HG03460 (cell line): ENCODE data around the gene TRAK1.

Source experiments
- ATAC-seq: cut with Tn5 transposase; IDR thresholded peaks from one replicate; pipeline ENCODE4 v1.9.1; 2021; ENCODE audit not compliant: unreplicated experiment

TRAK1 gene

GRCh38 chr3:42175386-42176240, 84.5 kb downstream of the TRAK1 start:
- no peak for ATAC-seq

- ATAC-seq: no peak
Measured at GRCh38 chr3:42176242-42177034, 85.3 kb downstream of the TRAK1 start.

- no peak for ATAC-seq
Measured at GRCh38 chr3:42177068-42177800, 86.1 kb downstream of the TRAK1 start.

GRCh38 chr3:42177801-42178150, 86.6 kb downstream of the TRAK1 start:
- no peak for ATAC-seq

- ATAC-seq: no peak
Measured at GRCh38 chr3:42179110-42179725, 88.1 kb downstream of the TRAK1 start.

- no peak for ATAC-seq
Measured at GRCh38 chr3:42180901-42181300, 89.7 kb downstream of the TRAK1 start.

GRCh38 chr3:42182555-42182954, 91.4 kb downstream of the TRAK1 start:
- ATAC-seq: no peak

- no peak for ATAC-seq
Measured at GRCh38 chr3:42183991-42184632, 93.0 kb downstream of the TRAK1 start.

GRCh38 chr3:42184651-42185443, 93.7 kb downstream of the TRAK1 start:
- no peak for ATAC-seq

GRCh38 chr3:42187936-42188335, 96.8 kb downstream of the TRAK1 start:
- no peak for ATAC-seq

- ATAC-seq: no peak
Measured at GRCh38 chr3:42188376-42188775, 97.2 kb downstream of the TRAK1 start.

GRCh38 chr3:42189001-42189460, 97.9 kb downstream of the TRAK1 start:
- no peak for ATAC-seq

- ATAC-seq: no peak
Measured at GRCh38 chr3:42189736-42190135, 98.6 kb downstream of the TRAK1 start.

- ATAC-seq: no peak
Measured at GRCh38 chr3:42190701-42191442, 99.7 kb downstream of the TRAK1 start.

- ATAC-seq: no peak
Measured at GRCh38 chr3:42191443-42191747, 100.2 kb downstream of the TRAK1 start.

- peak; percentile 35 for ATAC-seq
Measured at GRCh38 chr3:42192334-42193200, 101.4 kb downstream of the TRAK1 start.

- ATAC-seq: no peak
Measured at GRCh38 chr3:42194943-42195510, 103.9 kb downstream of the TRAK1 start.

- ATAC-seq: peak; percentile 71
Measured at GRCh38 chr3:42195879-42196330, 104.7 kb downstream of the TRAK1 start.
